HepG2 (cell line): ENCODE measurements around the gene STIMATE. TPM values are rescaled to one million over a fixed set of nuclear protein-coding genes. Genes with fewer than 3 reads are reported as not detected.

Experiments used
- ELF4 ChIP-seq: sonication (generic); formaldehyde crosslinking; IDR thresholded peaks from 2 replicates; pipeline ENCODE4 v1.5.0; 2020; ENCODE audit warnings: missing genetic modification reagents, mild to moderate bottlenecking, moderate library complexity, borderline replicate concordance
- MAZ ChIP-seq, 2 experiments: sonication (generic) in 1 of 2; formaldehyde crosslinking in 1 of 2; IDR thresholded peaks; 2 replicates each; pipeline versions ENCODE4 v1.5.0 to v1.6.1; 2012 to 2020; ENCODE audit warnings: low read depth in 2 of 2, mild to moderate bottlenecking in 2 of 2, borderline replicate concordance in 1 of 2, improper control_type of control experiment in 1 of 2, low read length in 1 of 2, missing genetic modification reagents in 1 of 2, moderate library complexity in 1 of 2
- MED1 ChIP-seq: sonication (generic); formaldehyde crosslinking; IDR thresholded peaks from 2 replicates; pipeline ENCODE4 v1.4.0; 2020; ENCODE audit warnings: missing genetic modification reagents
- MED8 ChIP-seq: sonication (generic); formaldehyde crosslinking; IDR thresholded peaks from 2 replicates; pipeline ENCODE4 v1.8.1; 2023; ENCODE audit warnings: mild to moderate bottlenecking, missing genetic modification reagents; ENCODE audit not compliant: insufficient replicate concordance
- NFYB ChIP-seq: sonication (generic); formaldehyde crosslinking; IDR thresholded peaks from 2 replicates; pipeline ENCODE4 v1.4.0; 2020; ENCODE audit warnings: missing genetic modification reagents
- RORA ChIP-seq: sonication (generic); formaldehyde crosslinking; IDR thresholded peaks from 2 replicates; pipeline ENCODE4 v1.5.0; 2020; ENCODE audit warnings: mild to moderate bottlenecking, missing genetic modification reagents, moderate library complexity
- RXRA ChIP-seq: sonication (generic); formaldehyde crosslinking; IDR thresholded peaks from 2 replicates; pipeline ENCODE4 v1.5.1; 2020; ENCODE audit warnings: missing genetic modification reagents
- SIX4 ChIP-seq: sonication (generic); formaldehyde crosslinking; IDR thresholded peaks from 2 replicates; pipeline ENCODE4 v1.4.0; 2020; ENCODE audit warnings: missing genetic modification reagents
- TEAD3 ChIP-seq: optimal IDR thresholded peaks from 2 replicates; pipeline ENCODE3; 2016; ENCODE audit warnings: borderline replicate concordance
- ZNF101 ChIP-seq: sonication (generic); formaldehyde crosslinking; IDR thresholded peaks from 2 replicates; pipeline ENCODE4 v1.4.0; 2020; ENCODE audit warnings: mild to moderate bottlenecking, low read depth, missing genetic modification reagents, borderline replicate concordance
- ZNF414 ChIP-seq: sonication (generic); formaldehyde crosslinking; IDR thresholded peaks from 2 replicates; pipeline ENCODE4 v1.5.0; 2020; ENCODE audit warnings: missing genetic modification reagents
- ZNF660 ChIP-seq: sonication (generic); formaldehyde crosslinking; IDR thresholded peaks from 2 replicates; pipeline ENCODE4 v1.5.1; 2020; ENCODE audit warnings: mild to moderate bottlenecking, low read depth, missing genetic modification reagents, borderline replicate concordance
- ZNF768 ChIP-seq: sonication (generic); formaldehyde crosslinking; IDR thresholded peaks from 2 replicates; pipeline ENCODE4 v1.4.0; 2020; ENCODE audit warnings: missing genetic modification reagents
- polyA plus RNA-seq, 8 experiments: library from polyadenylated mRNA; depleted of rRNA in 3 of 8; stranded (reverse) in 7 of 8; unstranded in 1 of 8; fragments of >200 nt; fragmentation: Illumina TruSeq in 4 of 8; extraction: Trizol in 4 of 8; gene quantifications; 2 replicates each; pipeline versions ENCODE4 v1.2.1 to v1.2.3, GENCODE V29; 2011 to 2016; ENCODE audit warnings: low read depth in 4 of 8, missing spikeins in 1 of 8, mixed read lengths in 1 of 8; ENCODE audit not compliant: insufficient read depth in 1 of 8
- total RNA-seq, 5 experiments: library from RNA; depleted of rRNA; stranded (reverse); fragments of >200 nt; fragmentation: Illumina TruSeq; extraction: Trizol; gene quantifications; 2 replicates each; pipeline ENCODE4 v1.2.3, GENCODE V29; 2016; ENCODE audit warnings: low read depth in 1 of 5
- TF ChIP-seq, protein P1 (sequence below): sonication (generic); formaldehyde crosslinking; IDR thresholded peaks from 2 replicates; pipeline ENCODE4 v1.9.0; 2022; ENCODE audit warnings: low read depth, missing genetic modification reagents
- TF ChIP-seq, protein P2 (sequence below): sonication (generic); formaldehyde crosslinking; IDR thresholded peaks from 2 replicates; pipeline ENCODE4 v1.4.0; 2020; ENCODE audit warnings: missing genetic modification reagents
- TF ChIP-seq, protein P3 (sequence below): IDR thresholded peaks from 2 replicates; pipeline ENCODE4 v1.6.1; 2016; ENCODE audit warnings: low read depth, missing genetic modification reagents, missing compliant biosample characterization

Gene STIMATE
- total and polyA plus RNA-seq, 2 of the 13 experiments (the other 11 are each of a cell fraction or from before 2014, with no cell fraction given) = 5.7 to 11.7 TPM

DNA sequence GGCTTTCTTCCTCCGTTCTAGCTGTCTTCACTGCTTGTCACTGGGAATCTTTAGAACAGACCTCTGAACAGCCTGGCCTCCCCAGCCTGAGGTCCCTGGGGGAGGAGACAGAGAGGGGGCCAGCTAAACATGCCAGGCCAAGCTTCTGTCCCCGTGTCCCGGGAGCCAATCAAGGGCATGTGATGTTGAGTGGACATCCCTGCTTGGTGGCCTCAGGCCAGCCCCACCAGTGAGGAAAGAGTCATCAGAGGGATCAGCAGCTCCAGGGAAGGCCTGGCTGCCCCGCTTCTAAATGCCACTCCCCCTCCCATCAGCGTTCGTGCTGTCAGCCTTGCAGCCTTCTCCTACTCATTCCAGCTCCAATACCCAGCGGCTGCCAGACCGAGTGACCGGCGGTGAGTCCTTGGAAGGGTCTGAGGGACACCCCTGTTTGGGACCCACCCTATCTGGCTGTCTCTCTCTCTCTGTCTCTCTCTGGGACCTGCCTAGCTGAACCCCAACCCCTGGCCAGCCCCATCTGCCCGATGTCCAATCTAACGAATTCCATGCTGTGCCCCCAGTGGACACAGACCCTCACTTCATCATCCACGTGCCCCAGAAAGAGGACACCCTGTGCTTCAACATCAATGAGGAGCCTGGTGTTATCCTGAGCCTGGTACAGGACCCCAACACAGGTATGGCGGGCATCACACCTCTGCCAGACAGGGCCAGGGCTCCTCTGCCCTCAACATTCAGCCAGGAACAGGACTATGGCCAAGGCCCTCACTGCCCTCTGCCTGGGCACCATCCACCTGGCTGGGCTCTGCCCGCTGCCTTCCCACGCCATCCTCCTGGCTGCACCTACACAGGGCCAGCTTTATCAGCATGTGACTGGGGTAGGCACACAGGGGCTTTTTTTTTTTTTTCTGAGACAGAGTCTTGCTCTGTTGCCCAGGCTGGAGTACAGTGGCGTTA, 109.4 kb downstream of the STIMATE start (continued):
- TF ChIP-seq, protein P1, sequence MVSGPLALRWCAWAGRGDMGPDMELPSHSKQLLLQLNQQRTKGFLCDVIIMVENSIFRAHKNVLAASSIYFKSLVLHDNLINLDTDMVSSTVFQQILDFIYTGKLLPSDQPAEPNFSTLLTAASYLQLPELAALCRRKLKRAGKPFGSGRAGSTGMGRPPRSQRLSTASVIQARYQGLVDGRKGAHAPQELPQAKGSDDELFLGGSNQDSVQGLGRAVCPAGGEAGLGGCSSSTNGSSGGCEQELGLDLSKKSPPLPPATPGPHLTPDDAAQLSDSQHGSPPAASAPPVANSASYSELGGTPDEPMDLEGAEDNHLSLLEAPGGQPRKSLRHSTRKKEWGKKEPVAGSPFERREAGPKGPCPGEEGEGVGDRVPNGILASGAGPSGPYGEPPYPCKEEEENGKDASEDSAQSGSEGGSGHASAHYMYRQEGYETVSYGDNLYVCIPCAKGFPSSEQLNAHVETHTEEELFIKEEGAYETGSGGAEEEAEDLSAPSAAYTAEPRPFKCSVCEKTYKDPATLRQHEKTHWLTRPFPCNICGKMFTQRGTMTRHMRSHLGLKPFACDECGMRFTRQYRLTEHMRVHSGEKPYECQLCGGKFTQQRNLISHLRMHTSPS (CRISPR knock-in tag) = peak; percentile 60; the same call in 1 of the 2 replicates
- no peak for TF ChIP-seq MED8 (CRISPR knock-in tag)
- no peak for TF ChIP-seq RORA (CRISPR knock-in tag)
- no peak for TF ChIP-seq SIX4 (CRISPR knock-in tag)
- no peak for TF ChIP-seq ELF4
- no peak for TF ChIP-seq MAZ (IDR thresholded peaks at IDR 0.05; ENCODE audit: borderline replicate concordance, low read depth, low read length)
- no peak for TF ChIP-seq MAZ (CRISPR knock-in tag; IDR thresholded peaks at IDR 0.05; ENCODE audit: low read depth)
- TF ChIP-seq ZNF101 (CRISPR knock-in tag) = no peak
- TF ChIP-seq, protein P2, sequence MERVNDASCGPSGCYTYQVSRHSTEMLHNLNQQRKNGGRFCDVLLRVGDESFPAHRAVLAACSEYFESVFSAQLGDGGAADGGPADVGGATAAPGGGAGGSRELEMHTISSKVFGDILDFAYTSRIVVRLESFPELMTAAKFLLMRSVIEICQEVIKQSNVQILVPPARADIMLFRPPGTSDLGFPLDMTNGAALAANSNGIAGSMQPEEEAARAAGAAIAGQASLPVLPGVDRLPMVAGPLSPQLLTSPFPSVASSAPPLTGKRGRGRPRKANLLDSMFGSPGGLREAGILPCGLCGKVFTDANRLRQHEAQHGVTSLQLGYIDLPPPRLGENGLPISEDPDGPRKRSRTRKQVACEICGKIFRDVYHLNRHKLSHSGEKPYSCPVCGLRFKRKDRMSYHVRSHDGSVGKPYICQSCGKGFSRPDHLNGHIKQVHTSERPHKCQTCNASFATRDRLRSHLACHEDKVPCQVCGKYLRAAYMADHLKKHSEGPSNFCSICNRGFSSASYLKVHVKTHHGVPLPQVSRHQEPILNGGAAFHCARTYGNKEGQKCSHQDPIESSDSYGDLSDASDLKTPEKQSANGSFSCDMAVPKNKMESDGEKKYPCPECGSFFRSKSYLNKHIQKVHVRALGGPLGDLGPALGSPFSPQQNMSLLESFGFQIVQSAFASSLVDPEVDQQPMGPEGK (CRISPR knock-in tag) = peak; percentile 80
- TF ChIP-seq ZNF660 = no peak
- TF ChIP-seq ZNF768 (CRISPR knock-in tag) = no peak
- 0 out of 2 replicates have a peak, but pooled peaks have one; percentile 19 for TF ChIP-seq RXRA (CRISPR knock-in tag)
- peak; percentile 33; the same call in 1 of the 2 replicates for TF ChIP-seq NFYB (CRISPR knock-in tag)
- TF ChIP-seq ZNF414 = 0 out of 2 replicates have a peak, but pooled peaks have one; percentile 47
- TF ChIP-seq MED1 (CRISPR knock-in tag) = peak; percentile 37; the same call in 1 of the 2 replicates
- TF ChIP-seq TEAD3 (CRISPR knock-in tag) = peak; percentile 10
- TF ChIP-seq, protein P3, sequence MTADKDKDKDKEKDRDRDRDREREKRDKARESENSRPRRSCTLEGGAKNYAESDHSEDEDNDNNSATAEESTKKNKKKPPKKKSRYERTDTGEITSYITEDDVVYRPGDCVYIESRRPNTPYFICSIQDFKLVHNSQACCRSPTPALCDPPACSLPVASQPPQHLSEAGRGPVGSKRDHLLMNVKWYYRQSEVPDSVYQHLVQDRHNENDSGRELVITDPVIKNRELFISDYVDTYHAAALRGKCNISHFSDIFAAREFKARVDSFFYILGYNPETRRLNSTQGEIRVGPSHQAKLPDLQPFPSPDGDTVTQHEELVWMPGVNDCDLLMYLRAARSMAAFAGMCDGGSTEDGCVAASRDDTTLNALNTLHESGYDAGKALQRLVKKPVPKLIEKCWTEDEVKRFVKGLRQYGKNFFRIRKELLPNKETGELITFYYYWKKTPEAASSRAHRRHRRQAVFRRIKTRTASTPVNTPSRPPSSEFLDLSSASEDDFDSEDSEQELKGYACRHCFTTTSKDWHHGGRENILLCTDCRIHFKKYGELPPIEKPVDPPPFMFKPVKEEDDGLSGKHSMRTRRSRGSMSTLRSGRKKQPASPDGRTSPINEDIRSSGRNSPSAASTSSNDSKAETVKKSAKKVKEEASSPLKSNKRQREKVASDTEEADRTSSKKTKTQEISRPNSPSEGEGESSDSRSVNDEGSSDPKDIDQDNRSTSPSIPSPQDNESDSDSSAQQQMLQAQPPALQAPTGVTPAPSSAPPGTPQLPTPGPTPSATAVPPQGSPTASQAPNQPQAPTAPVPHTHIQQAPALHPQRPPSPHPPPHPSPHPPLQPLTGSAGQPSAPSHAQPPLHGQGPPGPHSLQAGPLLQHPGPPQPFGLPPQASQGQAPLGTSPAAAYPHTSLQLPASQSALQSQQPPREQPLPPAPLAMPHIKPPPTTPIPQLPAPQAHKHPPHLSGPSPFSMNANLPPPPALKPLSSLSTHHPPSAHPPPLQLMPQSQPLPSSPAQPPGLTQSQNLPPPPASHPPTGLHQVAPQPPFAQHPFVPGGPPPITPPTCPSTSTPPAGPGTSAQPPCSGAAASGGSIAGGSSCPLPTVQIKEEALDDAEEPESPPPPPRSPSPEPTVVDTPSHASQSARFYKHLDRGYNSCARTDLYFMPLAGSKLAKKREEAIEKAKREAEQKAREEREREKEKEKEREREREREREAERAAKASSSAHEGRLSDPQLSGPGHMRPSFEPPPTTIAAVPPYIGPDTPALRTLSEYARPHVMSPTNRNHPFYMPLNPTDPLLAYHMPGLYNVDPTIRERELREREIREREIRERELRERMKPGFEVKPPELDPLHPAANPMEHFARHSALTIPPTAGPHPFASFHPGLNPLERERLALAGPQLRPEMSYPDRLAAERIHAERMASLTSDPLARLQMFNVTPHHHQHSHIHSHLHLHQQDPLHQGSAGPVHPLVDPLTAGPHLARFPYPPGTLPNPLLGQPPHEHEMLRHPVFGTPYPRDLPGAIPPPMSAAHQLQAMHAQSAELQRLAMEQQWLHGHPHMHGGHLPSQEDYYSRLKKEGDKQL (CRISPR knock-in tag) = no peak
